ENCODE data around the gene ARHGAP6.
A peak's percentile ranks its signal among the peaks of the same experiment; 100 is the strongest.
"Not testable (repeated sequence)": the region's sequence is repeated elsewhere in the genome, so short reads cannot be mapped to it uniquely, and the experiment has no call there.

The ARHGAP6 gene

DNA sequence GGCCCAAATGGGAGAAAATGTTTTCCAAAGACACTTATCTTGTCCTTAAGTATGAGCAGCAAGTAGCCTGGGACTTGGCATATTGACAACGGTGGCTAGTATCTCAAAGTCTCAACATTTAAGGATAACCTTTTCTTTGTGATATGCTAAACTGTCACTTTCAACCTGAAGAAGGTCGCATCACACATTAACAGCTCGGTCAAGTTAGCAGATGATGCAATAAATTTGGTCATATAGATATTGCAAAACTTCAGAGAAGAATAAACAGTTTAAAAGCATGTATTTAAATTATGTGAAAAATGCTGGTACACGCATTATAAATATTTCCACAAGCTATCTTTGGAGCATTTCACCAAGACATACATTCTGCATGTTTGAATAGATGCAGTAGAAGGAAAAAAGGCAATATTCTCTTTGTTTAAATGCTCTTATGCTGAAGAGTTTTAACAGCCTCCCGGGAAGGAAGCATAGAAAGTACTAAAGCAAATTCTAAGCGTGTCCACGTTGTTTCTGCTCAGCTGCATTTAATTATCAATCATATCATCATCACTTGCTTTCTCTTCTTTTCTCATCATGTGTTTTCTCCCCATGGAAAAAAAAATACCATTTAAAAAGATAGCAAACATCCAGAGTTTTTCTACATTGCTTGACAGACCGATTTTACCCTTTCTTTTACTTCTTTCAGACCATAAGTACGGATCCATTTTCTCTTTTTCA, 24.2 kb downstream of the ARHGAP6 start:
- peak; percentile 1 for DNase-seq

DNA sequence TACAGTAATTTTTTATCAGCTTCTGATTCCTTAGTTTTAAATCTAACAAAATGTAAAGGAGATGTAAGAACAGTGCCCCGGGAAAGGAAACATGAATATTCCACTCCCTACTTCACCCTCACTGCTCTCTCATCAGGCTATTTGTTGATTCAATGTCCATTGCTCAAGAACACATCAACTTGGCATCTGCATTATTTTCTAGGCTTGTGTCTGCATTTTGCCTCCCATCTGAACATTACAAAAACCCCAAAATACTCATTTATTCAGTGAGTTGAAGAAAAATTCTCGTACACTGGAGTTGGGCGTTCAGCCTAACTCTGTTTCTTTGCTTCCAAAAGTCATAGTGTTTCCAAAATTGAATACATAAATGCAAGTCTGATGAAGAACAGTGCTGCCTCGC, 25.6 kb downstream of the ARHGAP6 start:
- DNase-seq = no peak

DNA sequence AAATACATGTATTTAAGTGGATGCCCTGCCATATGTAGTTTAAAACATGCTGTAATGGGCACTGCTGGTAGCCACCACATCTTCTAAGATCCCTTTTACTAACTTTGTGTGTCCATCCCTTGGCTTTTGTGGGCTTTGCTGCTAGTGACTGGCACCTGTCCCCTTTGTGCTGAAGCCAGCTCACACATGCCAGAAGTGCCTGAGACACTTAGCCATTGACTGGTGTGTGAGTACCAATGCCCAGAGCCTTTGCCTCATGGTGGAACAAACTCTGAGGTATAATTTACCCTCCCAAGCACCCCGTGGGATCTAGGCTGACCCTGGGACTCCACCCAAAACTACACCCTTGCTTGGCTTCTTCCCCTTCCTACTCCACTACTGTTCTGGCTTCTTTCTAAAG, 33.0 kb downstream of the ARHGAP6 start:
- no peak for DNase-seq

DNA sequence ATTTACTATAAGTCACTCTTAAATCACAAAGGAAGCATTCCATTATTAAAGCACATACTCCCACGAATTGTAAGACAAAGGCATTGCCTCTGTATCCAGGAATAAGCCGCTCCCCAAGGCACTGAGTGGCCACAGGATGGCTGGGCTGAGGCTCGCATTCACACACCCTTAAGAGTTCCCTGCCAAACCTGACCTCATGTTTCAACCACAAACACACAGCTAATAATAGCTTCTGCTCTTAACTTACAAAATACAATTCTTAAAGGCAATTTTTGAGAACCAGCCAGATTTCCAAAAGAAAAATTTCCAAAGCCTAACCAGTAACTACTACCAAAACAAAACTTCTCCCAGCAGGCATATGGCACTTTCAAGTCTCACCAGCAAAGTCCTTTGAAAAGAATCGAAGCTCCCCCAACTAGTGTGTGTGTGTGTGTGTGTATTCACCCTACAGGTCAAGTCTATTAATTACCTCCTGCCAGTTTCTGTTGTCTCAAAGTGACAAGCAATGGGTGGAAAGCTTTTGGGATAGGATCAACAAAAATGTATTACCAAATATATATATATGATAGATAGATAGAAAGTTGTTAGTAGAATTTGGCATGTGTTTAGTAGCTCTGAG, 36.0 kb downstream of the ARHGAP6 start:
- DNase-seq = no peak

DNA sequence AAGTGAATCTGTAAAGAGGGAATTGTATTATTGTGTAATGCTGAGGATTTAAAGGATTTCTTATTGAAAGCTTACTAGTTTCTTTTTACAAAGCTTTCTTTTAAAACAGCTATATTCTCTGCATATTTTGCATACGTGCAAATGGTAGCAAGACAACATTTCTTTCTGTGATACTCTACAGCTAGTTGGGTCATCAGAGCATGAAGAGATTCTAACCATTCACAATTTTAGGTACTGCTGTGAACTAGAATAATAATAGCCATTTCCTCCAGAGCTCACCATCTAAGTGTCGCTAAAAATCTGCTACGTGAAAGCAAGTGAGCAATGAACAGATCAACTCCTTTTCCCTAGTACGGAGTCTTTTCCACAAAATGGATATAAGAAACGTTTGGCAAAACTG, 37.3 kb downstream of the ARHGAP6 start:
- DNase-seq = no peak

DNA sequence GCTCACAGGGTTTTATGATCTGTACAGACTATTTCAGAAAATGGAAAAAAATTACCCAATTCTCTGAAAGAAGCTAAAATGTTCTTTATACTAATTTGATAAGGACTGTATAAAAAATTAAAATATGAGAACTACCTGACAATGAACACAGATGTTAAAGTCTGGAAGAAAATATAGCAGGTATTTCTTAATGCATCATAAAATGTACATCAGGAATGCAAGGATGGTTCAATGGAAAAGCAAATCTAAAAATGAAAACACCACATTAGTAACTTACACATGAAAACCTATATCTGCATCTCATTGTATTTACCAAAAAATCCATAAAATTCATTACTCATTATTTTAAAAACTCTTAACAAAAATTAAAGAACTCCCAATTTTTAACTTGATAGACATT, 39.4 kb downstream of the ARHGAP6 start:
- DNase-seq = no peak

DNA sequence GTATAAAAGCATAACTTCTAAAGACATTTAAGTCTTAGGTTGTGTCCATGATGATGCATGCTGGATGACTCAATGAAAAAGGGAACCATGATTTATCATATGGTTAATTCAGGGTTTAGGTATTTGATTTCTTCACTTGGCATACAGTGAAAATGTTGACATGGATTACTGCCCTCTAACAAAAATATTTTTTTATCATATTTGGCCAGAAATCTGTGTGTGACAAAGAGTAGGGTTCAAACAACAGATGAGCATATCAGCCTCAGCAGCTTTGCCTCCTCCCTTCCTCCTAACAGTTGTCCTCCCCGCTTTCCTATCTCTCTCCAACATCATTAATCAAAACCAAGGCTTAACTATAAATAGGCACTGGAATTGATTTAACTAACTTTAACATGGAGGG, 46.3 kb downstream of the ARHGAP6 start:
- DNase-seq = no peak

DNA sequence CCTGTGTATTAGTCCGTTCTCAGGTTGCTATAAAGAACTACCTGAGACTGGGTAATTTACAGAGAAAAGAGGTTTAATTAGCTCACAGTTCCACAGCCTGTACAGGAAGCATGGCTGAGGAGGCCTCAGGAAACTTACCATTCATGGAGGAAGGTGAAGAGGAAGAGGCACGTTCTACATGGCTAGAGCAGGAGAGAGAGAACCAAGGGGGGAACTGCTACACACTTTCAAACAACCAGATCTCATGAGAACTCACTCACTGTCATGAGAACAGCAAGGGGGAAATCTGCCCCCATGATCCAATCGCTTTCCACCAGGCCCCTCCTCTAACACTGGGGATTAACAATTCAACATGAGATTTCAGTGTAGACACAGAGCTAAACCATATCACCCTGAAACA, 51.5 kb downstream of the ARHGAP6 start:
- not testable (repeated sequence) for DNase-seq

DNA sequence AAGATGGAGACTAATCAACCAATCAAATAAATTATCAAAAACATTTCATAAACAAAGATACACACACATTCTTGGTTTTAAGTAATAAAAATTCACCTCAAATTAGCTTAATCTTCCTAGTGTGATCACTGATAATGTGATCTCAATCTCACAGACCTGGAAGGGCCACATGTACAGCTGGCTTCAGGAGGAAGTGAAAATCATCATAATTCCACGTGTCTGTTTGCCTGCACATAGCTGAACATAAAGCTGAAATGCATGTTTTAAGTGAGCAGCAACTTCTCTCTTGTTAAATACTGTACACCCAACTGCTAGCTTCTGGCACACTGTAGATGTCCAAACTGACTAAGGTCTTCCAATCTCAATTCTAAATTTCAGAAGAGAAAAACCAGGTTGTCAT, 53.8 kb downstream of the ARHGAP6 start:
- DNase-seq = peak; percentile 56

DNA sequence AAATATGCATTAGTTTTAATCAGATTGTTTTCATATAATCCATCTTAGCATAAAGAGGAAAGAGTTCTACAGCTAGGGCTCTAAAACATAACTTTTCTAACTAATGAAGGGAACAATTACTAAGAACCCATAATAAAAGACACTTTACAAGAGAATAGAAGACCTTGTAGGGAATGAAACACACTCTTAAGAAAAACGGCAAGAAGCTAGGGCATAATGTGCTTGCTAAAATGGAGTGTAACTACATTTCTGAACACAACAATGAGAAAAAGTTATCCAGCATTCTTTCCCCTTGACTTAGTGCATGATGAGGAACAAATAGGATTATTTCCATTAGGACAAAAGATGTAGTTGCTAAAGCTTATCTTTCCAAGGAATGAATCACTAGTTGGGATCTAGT, 54.6 kb downstream of the ARHGAP6 start:
- no peak for DNase-seq

DNA sequence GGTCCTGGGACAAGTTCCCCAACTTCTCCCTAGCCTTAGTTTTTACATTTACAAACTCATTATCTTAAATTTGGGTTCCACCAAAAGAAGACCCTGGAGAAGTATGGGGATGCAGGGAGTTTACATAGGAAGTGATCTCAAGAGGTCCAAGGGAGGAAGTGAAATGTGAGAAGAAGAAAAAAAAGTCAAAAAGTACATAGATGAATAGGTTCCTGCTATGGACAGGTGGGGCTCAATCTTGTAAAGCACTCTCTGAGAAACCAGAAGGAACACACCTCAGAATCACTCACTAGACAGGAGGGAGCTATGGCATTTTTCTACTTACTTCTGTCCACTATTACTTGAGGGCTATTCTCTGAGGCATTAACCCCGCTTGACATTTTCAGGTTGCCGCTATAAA, 56.6 kb downstream of the ARHGAP6 start:
- no peak for DNase-seq

DNA sequence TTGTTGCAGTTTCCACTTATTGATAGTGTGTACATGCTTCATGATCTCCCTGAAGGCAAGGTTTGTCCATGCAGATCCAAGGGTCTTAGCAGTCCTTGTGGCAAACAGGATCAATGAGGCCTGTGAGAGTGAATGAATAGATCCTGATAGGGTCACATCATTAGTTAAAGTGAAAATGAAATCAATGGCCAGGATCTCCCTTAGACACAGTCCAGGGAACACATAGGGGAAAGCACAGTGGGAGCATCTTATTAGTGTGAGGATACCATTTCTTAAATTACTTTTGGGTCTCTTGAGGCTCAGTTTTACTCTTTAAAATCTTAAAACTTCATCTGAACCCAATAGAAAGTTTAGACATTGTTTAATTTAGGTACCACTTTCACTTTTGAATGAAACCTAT, 59.3 kb downstream of the ARHGAP6 start:
- DNase-seq = no peak

DNA sequence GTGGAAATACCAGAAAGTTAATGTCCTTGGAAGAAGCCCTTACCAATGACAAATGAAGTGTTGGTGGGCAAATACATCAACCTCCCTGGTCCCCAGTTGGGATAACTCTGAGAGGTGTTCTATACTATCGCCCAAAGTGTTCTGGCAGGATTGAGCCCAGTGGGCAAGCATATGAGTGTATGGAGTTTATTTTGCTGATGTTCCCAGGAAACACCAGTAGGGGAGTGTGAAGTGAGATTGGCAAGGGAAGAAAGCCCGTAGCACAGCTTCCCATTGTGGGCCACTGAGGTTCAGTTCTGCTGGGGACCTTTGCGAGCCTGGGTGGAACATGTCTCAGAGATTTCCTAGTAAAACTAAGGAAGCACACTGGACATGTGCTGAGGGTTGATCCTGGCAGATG, 65.1 kb downstream of the ARHGAP6 start:
- DNase-seq = no peak

DNA sequence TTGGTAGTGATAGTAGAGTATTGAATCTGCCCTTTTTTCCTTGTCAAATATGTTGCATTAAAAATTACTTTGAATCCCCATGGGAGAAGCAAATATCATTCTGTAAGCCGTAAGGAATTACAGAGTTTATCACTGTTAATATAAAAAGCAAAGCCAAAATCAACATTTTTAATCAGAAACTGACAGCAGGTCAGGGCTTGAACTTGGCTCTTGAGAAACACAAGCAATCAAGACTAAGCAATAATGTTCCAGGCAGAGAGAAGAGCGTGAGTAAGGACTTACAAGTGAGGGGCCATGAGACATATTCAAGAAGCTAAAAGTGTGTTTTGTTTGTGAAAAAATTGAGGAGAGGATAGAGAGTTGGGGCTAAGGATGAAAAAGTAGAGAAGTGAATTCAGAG, 68.2 kb downstream of the ARHGAP6 start:
- no peak for DNase-seq

DNA sequence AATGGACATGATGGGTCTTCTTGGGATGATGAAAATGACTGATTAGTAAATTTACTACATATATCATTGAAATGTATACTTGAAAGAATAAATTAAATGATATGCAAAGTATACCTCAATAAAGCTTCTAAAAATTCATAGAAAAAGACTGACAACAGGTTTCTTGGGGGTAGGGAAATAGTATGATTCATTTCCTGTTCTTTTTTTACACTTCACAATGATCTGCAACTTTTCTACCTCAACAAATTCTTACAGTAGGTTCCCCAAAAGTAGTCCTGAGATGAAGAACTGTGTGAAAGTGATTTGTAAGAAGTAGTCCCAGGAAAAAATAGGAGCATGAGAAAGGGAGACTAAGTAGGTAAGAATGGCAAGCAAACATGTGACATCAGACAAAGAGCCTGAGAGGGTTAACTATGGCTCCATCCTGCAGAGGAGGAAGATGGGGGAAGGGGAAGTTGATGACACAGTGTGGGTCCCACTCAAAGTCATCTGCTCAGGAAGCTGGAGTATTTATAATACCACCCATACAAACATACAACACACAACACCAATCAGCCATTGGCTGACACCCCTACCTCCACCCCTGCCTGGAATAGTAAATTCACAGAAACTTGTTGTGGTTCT, 73.9 kb downstream of the ARHGAP6 start:
- peak; percentile 34 for DNase-seq

DNA sequence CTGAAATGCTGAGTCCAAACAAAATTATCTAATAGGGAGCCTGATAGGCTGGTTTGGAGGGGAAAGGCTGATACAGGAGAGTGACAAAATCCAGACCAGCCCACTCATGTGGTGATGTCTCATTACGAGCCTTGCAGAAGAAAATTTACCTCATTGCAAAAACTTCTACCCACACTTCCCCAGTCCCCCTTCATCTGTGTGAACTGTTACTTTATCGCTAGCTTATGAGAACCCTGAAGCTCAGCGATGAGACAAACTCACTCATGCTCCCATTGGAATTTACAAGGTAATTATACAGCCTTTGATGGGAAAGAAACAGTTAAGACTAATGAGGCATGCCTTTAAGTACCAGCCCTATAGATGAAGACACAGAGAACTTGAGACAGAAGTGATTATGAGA, 76.1 kb downstream of the ARHGAP6 start:
- no peak for DNase-seq

DNA sequence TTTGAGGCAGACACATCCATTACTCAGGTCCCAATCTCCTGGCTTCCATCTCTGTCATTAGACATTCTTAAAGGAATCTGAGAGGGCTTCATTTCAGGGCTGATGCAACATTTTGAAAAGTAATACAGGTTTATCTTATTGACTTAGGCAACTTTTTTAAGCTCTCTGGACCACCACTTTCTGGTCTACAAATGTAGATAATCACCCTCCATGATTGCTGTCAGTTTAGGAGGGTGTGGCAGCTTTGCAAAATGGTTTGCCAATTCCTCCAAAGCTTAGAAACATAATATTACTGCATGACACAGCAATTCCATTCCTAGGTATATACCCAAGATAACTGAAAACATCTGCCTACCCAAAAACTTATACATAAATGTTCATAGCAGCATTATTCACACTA, 77.6 kb downstream of the ARHGAP6 start:
- DNase-seq = no peak

DNA sequence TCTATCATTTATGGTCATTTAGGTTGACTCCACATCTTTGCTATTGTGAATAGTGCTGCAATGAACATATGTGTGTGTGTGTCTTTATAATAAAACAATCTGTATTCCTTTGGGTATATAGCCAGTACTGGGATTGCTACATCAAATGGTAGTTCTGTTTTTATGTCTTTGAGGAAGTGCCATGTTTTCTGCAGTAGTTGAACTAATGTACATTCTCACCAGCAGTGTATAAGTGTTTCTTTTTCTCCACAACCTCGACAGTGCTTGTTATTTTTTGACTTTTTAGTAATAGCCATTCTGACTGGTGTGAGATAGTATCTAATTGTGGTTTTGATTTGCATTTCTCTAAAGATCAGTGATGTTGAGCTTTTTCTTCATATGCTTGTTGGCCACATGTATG, 80.5 kb downstream of the ARHGAP6 start:
- peak; percentile 57 for DNase-seq

DNA sequence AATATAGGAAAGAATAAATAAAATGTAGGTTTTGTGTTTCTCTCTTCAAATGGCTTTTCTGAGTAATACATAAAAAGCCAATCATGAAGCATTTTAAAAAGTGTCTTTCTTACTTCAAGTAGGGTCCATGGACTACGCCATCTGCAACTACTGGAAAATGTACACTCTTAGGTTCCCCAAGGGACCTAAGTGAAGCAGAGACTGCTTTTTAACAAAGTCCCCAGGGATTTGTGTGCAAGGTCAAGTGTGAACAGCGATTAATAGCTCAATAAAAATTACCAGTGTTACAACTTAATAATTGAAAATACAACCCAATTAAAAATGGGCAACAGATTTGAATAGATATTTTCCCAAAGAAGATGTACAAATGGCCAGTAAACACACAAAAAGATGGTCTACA, 84.9 kb downstream of the ARHGAP6 start:
- DNase-seq = no peak

DNA sequence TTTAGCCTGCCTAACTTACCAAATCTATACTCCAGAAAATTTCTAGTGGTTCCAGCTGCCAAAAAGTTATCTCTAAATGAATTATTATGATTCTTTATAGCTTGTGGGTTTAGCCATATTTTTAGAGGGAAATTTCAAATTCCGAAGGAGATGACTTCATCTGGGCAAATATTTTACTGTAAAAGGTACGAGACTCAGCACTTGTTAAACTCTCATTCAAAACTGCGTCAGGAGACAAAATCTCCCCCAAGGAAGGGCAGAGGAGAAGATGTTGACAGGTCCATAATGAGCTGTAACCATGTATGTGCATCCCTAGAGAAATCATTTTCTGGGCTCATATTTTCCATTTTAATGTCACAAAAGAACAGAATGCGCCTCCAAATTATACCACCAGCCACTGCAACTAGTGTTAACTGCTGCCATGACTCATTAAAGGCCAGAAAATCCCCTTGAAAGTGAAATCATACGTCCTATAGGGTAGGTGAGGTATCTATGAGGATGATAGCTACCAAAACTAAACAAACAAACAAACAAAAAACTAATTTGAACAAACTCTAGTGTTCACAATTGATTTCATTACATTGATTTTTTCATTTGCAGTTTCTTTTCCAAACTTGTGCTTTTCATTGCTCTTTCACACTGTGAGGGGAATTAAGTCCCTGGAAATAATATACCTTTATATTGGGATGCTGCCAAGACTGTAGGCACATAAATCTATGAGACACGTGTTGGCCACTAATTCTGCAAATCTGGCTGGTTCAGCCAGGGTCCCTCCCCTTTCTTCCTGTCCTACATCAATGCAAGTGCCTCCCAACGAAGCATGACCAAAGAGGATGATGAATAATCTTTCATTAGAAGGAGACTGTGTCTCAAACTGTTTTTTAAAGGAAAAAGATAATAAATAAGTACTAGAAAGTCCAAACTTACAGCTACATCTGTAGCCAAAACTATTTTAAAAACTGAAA, 85.8 kb downstream of the ARHGAP6 start:
- no peak for DNase-seq

DNA sequence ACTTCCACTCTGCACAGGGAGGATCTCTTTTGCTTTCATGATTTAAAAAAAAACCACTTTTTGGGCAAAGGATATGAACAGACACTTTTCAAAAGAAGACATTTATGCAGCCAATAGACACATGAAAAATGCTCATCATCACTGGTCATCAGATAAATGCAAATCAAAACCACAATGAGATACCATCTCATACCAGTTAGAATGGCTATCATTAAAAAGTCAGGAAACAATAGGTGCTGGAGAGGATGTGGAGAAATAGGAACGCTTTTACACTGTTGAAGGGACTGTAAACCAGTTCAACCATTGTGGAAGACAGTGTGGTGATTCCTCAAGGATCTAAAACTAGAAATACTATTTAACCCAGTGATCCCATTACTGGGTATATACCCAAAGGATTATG, 87.4 kb downstream of the ARHGAP6 start:
- not testable (repeated sequence) for DNase-seq

DNA sequence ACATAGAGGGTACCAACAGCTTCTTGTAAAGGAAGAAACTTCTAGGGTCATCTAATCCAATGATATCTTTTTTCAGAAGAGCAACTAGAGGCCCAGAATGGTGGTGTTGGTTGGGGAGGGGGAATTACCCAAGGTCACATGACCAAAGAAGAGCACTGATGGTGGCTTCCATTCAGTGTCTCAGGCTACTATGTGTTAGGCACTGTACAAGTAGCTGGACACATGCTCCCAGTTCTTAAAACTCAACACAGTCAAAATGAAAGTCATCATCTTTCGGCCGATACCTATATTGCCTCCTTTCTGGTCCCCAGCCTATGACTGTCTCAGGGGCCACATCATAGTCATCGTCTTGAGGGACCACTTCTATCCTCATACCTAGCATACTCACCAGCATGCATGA, 88.1 kb downstream of the ARHGAP6 start:
- DNase-seq = no peak

DNA sequence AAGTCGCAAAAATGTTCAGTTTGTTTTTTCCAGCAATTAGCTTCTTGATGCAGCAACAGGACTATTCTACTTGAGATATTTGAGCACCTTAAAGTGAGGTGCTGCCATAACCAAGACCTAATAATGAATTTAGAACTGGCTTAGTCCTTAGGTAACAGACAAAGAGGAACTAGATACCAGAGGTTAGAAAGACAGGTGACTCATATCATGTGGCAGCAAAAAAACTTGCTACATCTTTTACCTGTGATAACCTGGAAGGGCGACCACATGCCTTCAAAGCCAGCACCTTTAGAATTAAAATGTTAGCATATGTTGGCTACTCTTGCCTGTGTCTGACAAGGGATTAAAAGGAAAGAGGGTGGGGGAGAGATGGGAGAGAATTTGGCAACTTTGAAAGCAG, 90.4 kb downstream of the ARHGAP6 start:
- no peak for DNase-seq
